Activated B cell treated with CpG ODN at 0.5 μM for 24 hours (primary cell): Measurements from ENCODE around the gene CRADD. TPM values are rescaled to one million over a fixed set of nuclear protein-coding genes. Genes with fewer than 3 reads are reported as not detected.

Experiments
- ATAC-seq: fragments of 200-7000 bp; cut with Tn5 transposase; one replicate; pipeline ENCODE4 v1.10.0; 2021; ENCODE audit warnings: low read depth, mild to moderate bottlenecking, moderate library complexity
- CTCF ChIA-PET: fragments of 350-600 bp; sonication (Branson Sonifier 250); formaldehyde crosslinking; loops from one replicate; lab custom pipeline; 2021; ENCODE audit warnings: antibody characterized with exemption; lab: Charles Lee
- POLR2A ChIA-PET: fragments of 350-600 bp; sonication (Branson Sonifier 250); formaldehyde crosslinking; loops from one replicate; lab custom pipeline; 2021; ENCODE audit warnings: antibody characterized with exemption; lab: Charles Lee
- DNase-seq: peaks from one replicate; pipeline ENCODE4 v3.0.0; 2022
- H3K27ac Mint-ChIP-seq: one replicate; pipeline ENCODE4 v1.8.0; 2020; ENCODE audit warnings: mixed read lengths
- H3K27me3 Mint-ChIP-seq: one replicate; pipeline ENCODE4 v1.8.0; 2021; ENCODE audit warnings: mixed read lengths
- H3K36me3 Mint-ChIP-seq: one replicate; pipeline ENCODE4 v1.8.0; 2021; ENCODE audit warnings: low read depth, mixed read lengths
- H3K4me1 Mint-ChIP-seq: one replicate; pipeline ENCODE4 v1.8.0; 2021; ENCODE audit warnings: mixed read lengths
- H3K4me3 Mint-ChIP-seq: one replicate; pipeline ENCODE4 v1.8.0; 2020; ENCODE audit warnings: mild to moderate bottlenecking, mixed read lengths
- H3K9me3 Mint-ChIP-seq: one replicate; pipeline ENCODE4 v1.8.0; 2020; ENCODE audit warnings: mixed read lengths
- intact Hi-C: fragments of 100-400 bp; cut with micrococcal nuclease; formaldehyde crosslinking; loops from one replicate; pipeline ENCODE4 v1.15.1; 2024
- total RNA-seq: library from RNA; stranded (reverse); gene quantifications from 2 replicates; pipeline ENCODE4 v1.2.3, GENCODE V29; 2022
- TF ChIP-seq, protein P1 (sequence below): fragments of 200-600 bp; IDR thresholded peaks from one replicate; pipeline ENCODE4 v1.8.0; 2022; ENCODE audit warnings: antibody characterized with exemption, mild to moderate bottlenecking

The CRADD gene
- total RNA-seq, 1 donor from 2014 or later: 15.3 TPM

DNA sequence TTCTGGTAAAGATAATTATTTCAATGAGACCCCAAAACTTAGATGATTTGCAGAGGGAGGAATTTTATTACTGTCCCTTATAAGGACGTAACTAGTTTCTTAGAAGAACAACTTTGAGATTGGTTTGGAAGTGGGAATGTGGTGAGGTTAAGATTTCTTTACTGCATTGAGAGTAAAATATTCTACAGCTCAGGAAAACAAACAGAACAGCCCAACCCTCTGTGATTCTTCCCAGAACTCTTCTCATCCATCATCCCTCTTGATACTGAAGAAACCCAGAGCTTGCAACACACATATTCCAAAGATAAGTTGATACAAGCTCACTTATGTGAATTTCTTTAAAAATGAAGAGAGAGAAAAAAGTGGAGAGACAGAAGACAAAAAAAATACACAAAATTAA, 234.2 kb downstream of the CRADD start:
- ATAC-seq (no peak), DNase-seq (no peak)
- ChIA-PET CTCF (no interaction called here), POLR2A (no interaction called here)
- Mint-ChIP-seq H3K9me3 (no peaks in the 10 kb centered on the region), H3K36me3 (no peaks in the 10 kb centered on the region), H3K27ac (no peak overlapping the region), H3K4me1 (no peaks in the 10 kb centered on the region), H3K4me3 (no peak overlapping the region), H3K27me3 (peaks cover 10% of the 10 kb centered on the region)
- TF ChIP-seq, protein P1, sequence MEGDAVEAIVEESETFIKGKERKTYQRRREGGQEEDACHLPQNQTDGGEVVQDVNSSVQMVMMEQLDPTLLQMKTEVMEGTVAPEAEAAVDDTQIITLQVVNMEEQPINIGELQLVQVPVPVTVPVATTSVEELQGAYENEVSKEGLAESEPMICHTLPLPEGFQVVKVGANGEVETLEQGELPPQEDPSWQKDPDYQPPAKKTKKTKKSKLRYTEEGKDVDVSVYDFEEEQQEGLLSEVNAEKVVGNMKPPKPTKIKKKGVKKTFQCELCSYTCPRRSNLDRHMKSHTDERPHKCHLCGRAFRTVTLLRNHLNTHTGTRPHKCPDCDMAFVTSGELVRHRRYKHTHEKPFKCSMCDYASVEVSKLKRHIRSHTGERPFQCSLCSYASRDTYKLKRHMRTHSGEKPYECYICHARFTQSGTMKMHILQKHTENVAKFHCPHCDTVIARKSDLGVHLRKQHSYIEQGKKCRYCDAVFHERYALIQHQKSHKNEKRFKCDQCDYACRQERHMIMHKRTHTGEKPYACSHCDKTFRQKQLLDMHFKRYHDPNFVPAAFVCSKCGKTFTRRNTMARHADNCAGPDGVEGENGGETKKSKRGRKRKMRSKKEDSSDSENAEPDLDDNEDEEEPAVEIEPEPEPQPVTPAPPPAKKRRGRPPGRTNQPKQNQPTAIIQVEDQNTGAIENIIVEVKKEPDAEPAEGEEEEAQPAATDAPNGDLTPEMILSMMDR: no peak
- intact Hi-C loops: no loop called here

DNA sequence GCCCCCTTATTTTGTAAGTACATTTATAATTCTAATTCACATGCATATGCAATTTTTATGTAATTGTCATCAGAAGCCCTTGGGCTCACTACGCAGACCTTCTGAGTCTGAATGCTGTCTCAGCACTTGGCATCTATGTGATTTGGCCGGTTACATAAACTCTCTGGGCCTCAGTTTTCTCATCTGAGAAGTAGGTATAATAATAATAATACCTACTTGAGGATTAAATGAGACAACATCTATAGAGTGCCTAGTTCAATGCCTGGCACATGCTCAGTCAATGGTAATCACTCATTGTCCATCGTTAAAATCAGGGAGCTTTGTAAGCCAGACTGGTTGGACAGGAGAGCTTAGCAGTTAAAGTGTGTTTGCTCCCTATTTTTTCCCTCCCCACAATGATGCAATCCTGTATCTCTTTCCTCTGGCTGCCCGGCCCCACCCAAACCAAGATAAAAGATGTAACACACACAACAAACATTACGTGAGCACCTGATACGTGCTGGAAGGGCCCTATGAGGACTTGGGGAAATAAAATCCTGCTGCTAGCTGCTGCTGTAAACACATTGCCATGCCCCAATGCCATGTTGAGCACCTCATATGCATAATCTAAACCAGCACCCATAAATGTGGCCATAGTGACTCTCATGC, 235.0 kb downstream of the CRADD start:
- Mint-ChIP-seq H3K9me3 (no peaks in the 10 kb centered on the region), H3K36me3 (no peaks in the 10 kb centered on the region), H3K4me1 (no peaks in the 10 kb centered on the region), H3K4me3 (no peak overlapping the region), H3K27ac (no peak overlapping the region), H3K27me3 (peaks cover 10% of the 10 kb centered on the region)
- intact Hi-C loops: no loop called here
- ChIA-PET POLR2A (no interaction called here), CTCF (no interaction called here)
- no peak for DNase-seq
- TF ChIP-seq, protein P1: no peak
- no peak for ATAC-seq

DNA sequence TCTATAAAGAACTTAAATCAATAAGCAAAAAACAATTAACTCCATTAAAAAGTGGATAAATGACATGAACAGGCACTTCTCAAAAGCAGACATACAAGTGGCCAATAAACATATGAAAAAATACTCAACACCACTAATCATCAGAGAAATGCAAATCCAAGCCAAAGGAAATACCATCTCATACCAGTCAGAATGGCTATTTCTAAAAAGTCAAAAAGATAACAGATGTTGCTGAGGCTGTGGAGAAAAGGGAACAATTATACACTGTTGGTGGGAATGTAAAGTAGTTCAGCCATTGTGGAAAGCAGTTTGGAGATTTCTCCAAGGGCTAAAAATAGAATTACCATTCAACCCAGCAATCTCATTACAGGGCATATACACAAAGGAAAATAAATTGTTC, 236.7 kb downstream of the CRADD start:
- intact Hi-C loops: no loop called here
- Mint-ChIP-seq H3K27ac (no peak overlapping the region), H3K9me3 (no peaks in the 10 kb centered on the region), H3K36me3 (no peaks in the 10 kb centered on the region), H3K27me3 (peaks cover 10% of the 10 kb centered on the region), H3K4me3 (no peak overlapping the region), H3K4me1 (no peaks in the 10 kb centered on the region)
- ChIA-PET POLR2A (no interaction called here), CTCF (no interaction called here)
- ATAC-seq: no peak
- DNase-seq: no peak
- TF ChIP-seq, protein P1: no peak

DNA sequence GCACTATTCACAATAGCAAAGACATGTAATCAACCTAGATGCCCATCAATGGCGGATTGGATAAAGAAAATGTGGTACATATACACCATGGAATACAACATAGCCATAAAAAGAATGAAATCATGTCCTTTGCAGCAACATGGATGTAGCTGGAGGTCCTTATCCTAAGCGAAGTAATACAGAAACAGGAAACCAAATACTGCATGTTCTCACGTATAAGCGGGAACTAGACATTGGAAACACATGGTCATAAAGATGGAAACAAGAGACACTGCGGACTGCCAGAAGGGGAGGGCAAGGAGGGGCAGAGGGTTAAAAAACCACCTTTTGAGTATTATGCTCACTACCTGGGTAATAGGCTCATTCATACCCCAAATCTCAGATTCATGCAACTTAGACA, 237.1 kb downstream of the CRADD start:
- DNase-seq (no peak), ATAC-seq (no peak)
- Mint-ChIP-seq H3K4me3 (no peak overlapping the region), H3K9me3 (no peaks in the 10 kb centered on the region), H3K36me3 (no peaks in the 10 kb centered on the region), H3K27ac (no peak overlapping the region), H3K27me3 (peaks cover 10% of the 10 kb centered on the region), H3K4me1 (no peaks in the 10 kb centered on the region)
- POLR2A ChIA-PET: no interaction called here
- TF ChIP-seq, protein P1: no peak
- CTCF ChIA-PET: no interaction called here
- intact Hi-C loops: no loop called here

DNA sequence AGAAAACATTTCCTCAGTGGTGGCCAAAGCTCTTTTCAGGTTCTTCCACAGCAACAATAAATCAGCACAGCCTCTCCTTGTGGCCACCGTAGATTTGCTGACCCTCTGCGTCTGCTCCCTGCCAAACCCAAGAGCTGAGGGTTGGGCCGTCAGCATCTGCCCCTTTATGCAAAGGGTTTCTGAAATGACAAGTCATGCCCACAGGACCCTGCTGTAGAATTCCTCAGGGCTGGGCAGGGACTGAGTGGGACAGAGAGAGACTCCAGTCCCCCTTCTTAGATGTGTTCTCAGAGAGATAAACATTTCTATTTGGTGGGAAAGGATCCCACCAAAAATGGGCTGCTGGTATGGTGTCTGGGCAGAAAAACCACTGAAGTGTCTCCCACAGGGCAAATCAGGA, 238.2 kb downstream of the CRADD start:
- ATAC-seq: no peak
- TF ChIP-seq, protein P1: no peak
- no peak overlapping the region for H3K27ac Mint-ChIP-seq
- no peaks in the 10 kb centered on the region for H3K36me3 Mint-ChIP-seq
- H3K9me3 Mint-ChIP-seq: no peaks in the 10 kb centered on the region
- ChIA-PET CTCF (no interaction called here), POLR2A (no interaction called here)
- DNase-seq: no peak
- peaks cover 10% of the 10 kb centered on the region for H3K27me3 Mint-ChIP-seq
- H3K4me3 Mint-ChIP-seq: no peak overlapping the region
- no peaks in the 10 kb centered on the region for H3K4me1 Mint-ChIP-seq
- intact Hi-C loops: no loop called here
